ENCODE results near the gene CHST11. TPM values are rescaled to one million over a fixed set of nuclear protein-coding genes. Genes with fewer than 3 reads are reported as not detected.

Gene CHST11
- total and polyA plus RNA-seq, 9 of the 15 experiments (the other 6 are each of a cell fraction or from before 2014, with no cell fraction given) = 2.3 to 38.7 (median 15.0) TPM

DNA sequence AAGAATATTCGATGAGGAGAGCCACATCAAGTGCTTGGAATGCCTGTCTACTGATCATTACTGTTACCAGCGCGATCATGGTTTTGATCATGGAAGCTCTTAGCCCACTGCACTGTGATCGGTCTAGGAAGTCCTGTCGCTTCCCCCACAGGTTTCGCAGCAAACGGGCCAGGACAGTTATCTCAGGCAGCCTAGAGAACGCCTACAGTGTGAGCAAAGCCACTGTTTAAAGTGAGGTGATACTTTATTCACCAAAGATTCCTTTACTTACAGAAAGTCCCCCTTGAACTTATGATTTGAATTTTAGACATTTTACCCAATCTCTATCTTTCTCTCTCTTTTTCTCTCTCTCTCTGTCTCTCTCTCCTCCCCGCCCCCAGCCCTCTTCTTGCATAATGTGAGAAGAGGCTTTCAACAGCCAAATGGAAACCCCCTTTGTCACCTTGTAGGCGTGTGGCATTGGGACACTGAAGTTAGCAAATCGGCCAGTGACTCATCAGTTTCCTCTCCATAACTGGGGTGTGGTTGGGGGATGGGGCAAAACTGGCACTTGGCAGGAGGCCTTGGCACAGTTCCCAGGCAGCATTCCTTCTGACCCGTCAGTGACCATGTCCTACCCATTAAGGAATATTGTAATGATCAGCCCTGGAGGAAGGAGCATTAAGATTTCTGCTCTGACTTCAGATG lies 214.8 kb downstream of the CHST11 start (continued):
- TF ChIP-seq SMARCB1 (IDR thresholded peaks at IDR 0.05; ENCODE audit: insufficient read length, low read depth) (no peak), TOE1 (IDR thresholded peaks at IDR 0.05; ENCODE audit: borderline replicate concordance) (no peak), TOE1 (CRISPR knock-in tag; IDR thresholded peaks at IDR 0.05; ENCODE audit: borderline replicate concordance, low read depth) (no peak), SRSF1 (IDR thresholded peaks at IDR 0.05; ENCODE audit: low read depth, low read length) (no peak), ERF (CRISPR knock-in tag; IDR thresholded peaks at IDR 0.05) (no peak), SMARCA4 (IDR thresholded peaks at IDR 0.05) (peak; percentile 76), RBFOX2 (IDR thresholded peaks at IDR 0.05; ENCODE audit: low read depth, low read length) (no peak), ZNF436 (CRISPR knock-in tag; IDR thresholded peaks at IDR 0.05) (no peak), ZNF707 (CRISPR knock-in tag; conservative IDR thresholded peaks at IDR 0.05) (no peak), SP1 (CRISPR knock-in tag; IDR thresholded peaks at IDR 0.05) (no peak), HDAC6 (IDR thresholded peaks at IDR 0.05; ENCODE audit: low read depth, low read length) (no peak), ARHGAP35 (IDR thresholded peaks at IDR 0.05; ENCODE audit: partially characterized antibody) (no peak), SRF (CRISPR knock-in tag; IDR thresholded peaks at IDR 0.05) (no peak), CREBBP (IDR thresholded peaks at IDR 0.05; ENCODE audit: low read depth, low read length) (no peak), GTF2E2 (tag; IDR thresholded peaks at IDR 0.05) (no peak)
- TF ChIP-seq, protein P1, sequence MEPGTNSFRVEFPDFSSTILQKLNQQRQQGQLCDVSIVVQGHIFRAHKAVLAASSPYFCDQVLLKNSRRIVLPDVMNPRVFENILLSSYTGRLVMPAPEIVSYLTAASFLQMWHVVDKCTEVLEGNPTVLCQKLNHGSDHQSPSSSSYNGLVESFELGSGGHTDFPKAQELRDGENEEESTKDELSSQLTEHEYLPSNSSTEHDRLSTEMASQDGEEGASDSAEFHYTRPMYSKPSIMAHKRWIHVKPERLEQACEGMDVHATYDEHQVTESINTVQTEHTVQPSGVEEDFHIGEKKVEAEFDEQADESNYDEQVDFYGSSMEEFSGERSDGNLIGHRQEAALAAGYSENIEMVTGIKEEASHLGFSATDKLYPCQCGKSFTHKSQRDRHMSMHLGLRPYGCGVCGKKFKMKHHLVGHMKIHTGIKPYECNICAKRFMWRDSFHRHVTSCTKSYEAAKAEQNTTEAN (CRISPR knock-in tag; IDR thresholded peaks at IDR 0.05) = no peak
- TF ChIP-seq, protein P2, sequence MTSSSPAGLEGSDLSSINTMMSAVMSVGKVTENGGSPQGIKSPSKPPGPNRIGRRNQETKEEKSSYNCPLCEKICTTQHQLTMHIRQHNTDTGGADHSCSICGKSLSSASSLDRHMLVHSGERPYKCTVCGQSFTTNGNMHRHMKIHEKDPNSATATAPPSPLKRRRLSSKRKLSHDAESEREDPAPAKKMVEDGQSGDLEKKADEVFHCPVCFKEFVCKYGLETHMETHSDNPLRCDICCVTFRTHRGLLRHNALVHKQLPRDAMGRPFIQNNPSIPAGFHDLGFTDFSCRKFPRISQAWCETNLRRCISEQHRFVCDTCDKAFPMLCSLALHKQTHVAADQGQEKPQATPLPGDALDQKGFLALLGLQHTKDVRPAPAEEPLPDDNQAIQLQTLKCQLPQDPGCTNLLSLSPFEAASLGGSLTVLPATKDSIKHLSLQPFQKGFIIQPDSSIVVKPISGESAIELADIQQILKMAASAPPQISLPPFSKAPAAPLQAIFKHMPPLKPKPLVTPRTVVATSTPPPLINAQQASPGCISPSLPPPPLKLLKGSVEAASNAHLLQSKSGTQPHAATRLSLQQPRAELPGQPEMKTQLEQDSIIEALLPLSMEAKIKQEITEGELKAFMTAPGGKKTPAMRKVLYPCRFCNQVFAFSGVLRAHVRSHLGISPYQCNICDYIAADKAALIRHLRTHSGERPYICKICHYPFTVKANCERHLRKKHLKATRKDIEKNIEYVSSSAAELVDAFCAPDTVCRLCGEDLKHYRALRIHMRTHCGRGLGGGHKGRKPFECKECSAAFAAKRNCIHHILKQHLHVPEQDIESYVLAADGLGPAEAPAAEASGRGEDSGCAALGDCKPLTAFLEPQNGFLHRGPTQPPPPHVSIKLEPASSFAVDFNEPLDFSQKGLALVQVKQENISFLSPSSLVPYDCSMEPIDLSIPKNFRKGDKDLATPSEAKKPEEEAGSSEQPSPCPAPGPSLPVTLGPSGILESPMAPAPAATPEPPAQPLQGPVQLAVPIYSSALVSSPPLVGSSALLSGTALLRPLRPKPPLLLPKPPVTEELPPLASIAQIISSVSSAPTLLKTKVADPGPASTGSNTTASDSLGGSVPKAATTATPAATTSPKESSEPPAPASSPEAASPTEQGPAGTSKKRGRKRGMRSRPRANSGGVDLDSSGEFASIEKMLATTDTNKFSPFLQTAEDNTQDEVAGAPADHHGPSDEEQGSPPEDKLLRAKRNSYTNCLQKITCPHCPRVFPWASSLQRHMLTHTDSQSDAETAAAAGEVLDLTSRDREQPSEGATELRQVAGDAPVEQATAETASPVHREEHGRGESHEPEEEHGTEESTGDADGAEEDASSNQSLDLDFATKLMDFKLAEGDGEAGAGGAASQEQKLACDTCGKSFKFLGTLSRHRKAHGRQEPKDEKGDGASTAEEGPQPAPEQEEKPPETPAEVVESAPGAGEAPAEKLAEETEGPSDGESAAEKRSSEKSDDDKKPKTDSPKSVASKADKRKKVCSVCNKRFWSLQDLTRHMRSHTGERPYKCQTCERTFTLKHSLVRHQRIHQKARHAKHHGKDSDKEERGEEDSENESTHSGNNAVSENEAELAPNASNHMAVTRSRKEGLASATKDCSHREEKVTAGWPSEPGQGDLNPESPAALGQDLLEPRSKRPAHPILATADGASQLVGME (CRISPR knock-in tag; IDR thresholded peaks at IDR 0.05) = no peak
- TF ChIP-seq, protein P3, sequence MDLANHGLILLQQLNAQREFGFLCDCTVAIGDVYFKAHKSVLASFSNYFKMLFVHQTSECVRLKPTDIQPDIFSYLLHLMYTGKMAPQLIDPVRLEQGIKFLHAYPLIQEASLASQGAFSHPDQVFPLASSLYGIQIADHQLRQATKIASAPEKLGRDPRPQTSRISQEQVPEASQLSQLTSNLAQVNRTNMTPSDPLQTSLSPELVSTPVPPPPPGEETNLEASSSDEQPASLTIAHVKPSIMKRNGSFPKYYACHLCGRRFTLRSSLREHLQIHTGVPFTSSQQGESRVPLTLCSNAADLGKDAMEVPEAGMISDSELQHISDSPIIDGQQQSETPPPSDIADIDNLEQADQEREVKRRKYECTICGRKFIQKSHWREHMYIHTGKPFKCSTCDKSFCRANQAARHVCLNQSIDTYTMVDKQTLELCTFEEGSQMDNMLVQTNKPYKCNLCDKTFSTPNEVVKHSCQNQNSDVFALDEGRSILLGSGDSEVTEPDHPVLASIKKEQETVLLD (IDR thresholded peaks at IDR 0.05) = no peak
- TF ChIP-seq, protein P4, sequence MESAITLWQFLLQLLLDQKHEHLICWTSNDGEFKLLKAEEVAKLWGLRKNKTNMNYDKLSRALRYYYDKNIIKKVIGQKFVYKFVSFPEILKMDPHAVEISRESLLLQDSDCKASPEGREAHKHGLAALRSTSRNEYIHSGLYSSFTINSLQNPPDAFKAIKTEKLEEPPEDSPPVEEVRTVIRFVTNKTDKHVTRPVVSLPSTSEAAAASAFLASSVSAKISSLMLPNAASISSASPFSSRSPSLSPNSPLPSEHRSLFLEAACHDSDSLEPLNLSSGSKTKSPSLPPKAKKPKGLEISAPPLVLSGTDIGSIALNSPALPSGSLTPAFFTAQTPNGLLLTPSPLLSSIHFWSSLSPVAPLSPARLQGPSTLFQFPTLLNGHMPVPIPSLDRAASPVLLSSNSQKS (CRISPR knock-in tag; IDR thresholded peaks at IDR 0.05) = no peak
